HG02759 (cell line): ENCODE results near the gene SLC35C1.

ENCODE experiments used
- ATAC-seq: cut with Tn5 transposase; IDR thresholded peaks from one replicate; pipeline ENCODE4 v1.9.1; 2021; ENCODE audit warnings: mild to moderate bottlenecking, moderate library complexity; ENCODE audit not compliant: unreplicated experiment

The SLC35C1 gene

GRCh38 chr11:45844822-45845578, 40.1 kb downstream of the SLC35C1 start:
- ATAC-seq = no peak

GRCh38 chr11:45846174-45846675, 41.3 kb downstream of the SLC35C1 start:
- ATAC-seq = no peak

GRCh38 chr11:45846974-45847910, 42.3 kb downstream of the SLC35C1 start, which contains the start of gene CRY2:
TSS of gene CRY2 (plus strand) at chr11:45847475. CDS start at chr11:45847491, 16 bp downstream.
- ATAC-seq = peak; percentile 94

GRCh38 chr11:45847911-45848316, 43.0 kb downstream of the SLC35C1 start:
- ATAC-seq = peak; percentile 25

- ATAC-seq = no peak
Measured at GRCh38 chr11:45848654-45849081, 43.7 kb downstream of the SLC35C1 start.

GRCh38 chr11:45850446-45850845, 45.5 kb downstream of the SLC35C1 start:
- no peak for ATAC-seq

GRCh38 chr11:45851228-45851627, 46.3 kb downstream of the SLC35C1 start:
- no peak for ATAC-seq

- ATAC-seq = peak; percentile 6
Measured at GRCh38 chr11:45852018-45852711, 47.2 kb downstream of the SLC35C1 start.

- peak; percentile 47 for ATAC-seq
Measured at GRCh38 chr11:45852712-45853101, 47.8 kb downstream of the SLC35C1 start.

- no peak for ATAC-seq
Measured at GRCh38 chr11:45853332-45854219, 48.6 kb downstream of the SLC35C1 start.

GRCh38 chr11:45855308-45855707, 50.4 kb downstream of the SLC35C1 start:
- no peak for ATAC-seq

GRCh38 chr11:45856044-45856468, 51.1 kb downstream of the SLC35C1 start:
- ATAC-seq = no peak

- no peak for ATAC-seq
Measured at GRCh38 chr11:45857961-45858474, 53.1 kb downstream of the SLC35C1 start.

- no peak for ATAC-seq
Measured at GRCh38 chr11:45858751-45859398, 53.9 kb downstream of the SLC35C1 start.

- no peak for ATAC-seq
Measured at GRCh38 chr11:45859661-45860140, 54.8 kb downstream of the SLC35C1 start.

- ATAC-seq = no peak
Measured at GRCh38 chr11:45860348-45860747, 55.4 kb downstream of the SLC35C1 start.

- no peak for ATAC-seq
Measured at GRCh38 chr11:45860764-45861510, 56.0 kb downstream of the SLC35C1 start.
